Measurements from ENCODE around the gene MINDY4B.

GRCh38 chr3:150951923-150952322, 46.7 kb upstream of the MINDY4B start:
- TF ChIP-seq CTCF (IDR thresholded peaks at IDR 0.05): no peak
- TF ChIP-seq POLR2AphosphoS5 (IDR thresholded peaks at IDR 0.05): no peak
- TF ChIP-seq EP300 (IDR thresholded peaks at IDR 0.05): no peak
- no peak for TF ChIP-seq POLR2A (IDR thresholded peaks at IDR 0.05)

Measured in suprapubic skin (tissue), 4 donors.